Measurements from ENCODE around the gene KRT26. TPM values are rescaled to one million over a fixed set of nuclear protein-coding genes. Genes with fewer than 3 reads are reported as not detected.

KRT26 gene
- total and polyA plus RNA-seq, 10 of the 15 experiments (the other 5 are each of a cell fraction or from before 2014, with no cell fraction given), result not detected

DNA sequence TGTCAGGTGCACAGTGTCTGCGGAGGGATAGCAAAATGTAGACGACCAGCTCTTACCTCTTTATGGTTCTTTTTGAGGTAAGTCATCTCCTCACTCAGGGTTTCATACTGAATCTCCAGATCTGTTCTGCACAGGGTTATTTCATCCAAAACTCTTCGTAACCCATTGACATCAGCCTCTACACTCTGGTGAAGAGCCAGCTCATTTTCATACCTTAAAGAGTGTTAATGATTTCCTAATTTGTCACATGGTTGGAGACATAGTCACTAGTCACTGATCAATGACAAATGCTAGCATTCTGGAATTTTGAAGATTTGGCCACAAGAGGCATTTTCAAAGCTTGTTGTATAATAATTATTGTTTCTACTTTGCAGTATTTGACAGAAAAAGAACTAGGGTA lies 18.2 kb downstream of the KRT26 start (continued):
- TF ChIP-seq CBX5 (IDR thresholded peaks at IDR 0.05; ENCODE audit: low read depth), result no peak
- TF ChIP-seq HDGF (IDR thresholded peaks at IDR 0.05), result no peak
- TF ChIP-seq BHLHE40 (IDR thresholded peaks at IDR 0.05; ENCODE audit: borderline replicate concordance in 1 of 2, low read depth in 2 of 2, low read length in 1 of 2), result no peak
- TF ChIP-seq CHD1 (IDR thresholded peaks at IDR 0.05; ENCODE audit: low read depth, low read length), result no peak
- TF ChIP-seq, protein P1, sequence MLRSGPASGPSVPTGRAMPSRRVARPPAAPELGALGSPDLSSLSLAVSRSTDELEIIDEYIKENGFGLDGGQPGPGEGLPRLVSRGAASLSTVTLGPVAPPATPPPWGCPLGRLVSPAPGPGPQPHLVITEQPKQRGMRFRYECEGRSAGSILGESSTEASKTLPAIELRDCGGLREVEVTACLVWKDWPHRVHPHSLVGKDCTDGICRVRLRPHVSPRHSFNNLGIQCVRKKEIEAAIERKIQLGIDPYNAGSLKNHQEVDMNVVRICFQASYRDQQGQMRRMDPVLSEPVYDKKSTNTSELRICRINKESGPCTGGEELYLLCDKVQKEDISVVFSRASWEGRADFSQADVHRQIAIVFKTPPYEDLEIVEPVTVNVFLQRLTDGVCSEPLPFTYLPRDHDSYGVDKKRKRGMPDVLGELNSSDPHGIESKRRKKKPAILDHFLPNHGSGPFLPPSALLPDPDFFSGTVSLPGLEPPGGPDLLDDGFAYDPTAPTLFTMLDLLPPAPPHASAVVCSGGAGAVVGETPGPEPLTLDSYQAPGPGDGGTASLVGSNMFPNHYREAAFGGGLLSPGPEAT (IDR thresholded peaks at IDR 0.05; ENCODE audit: low read depth), result no peak
- TF ChIP-seq, protein P2, sequence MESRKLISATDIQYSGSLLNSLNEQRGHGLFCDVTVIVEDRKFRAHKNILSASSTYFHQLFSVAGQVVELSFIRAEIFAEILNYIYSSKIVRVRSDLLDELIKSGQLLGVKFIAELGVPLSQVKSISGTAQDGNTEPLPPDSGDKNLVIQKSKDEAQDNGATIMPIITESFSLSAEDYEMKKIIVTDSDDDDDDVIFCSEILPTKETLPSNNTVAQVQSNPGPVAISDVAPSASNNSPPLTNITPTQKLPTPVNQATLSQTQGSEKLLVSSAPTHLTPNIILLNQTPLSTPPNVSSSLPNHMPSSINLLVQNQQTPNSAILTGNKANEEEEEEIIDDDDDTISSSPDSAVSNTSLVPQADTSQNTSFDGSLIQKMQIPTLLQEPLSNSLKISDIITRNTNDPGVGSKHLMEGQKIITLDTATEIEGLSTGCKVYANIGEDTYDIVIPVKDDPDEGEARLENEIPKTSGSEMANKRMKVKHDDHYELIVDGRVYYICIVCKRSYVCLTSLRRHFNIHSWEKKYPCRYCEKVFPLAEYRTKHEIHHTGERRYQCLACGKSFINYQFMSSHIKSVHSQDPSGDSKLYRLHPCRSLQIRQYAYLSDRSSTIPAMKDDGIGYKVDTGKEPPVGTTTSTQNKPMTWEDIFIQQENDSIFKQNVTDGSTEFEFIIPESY (IDR thresholded peaks at IDR 0.05), result no peak
- TF ChIP-seq RAD21 (IDR thresholded peaks at IDR 0.05; ENCODE audit: insufficient read depth, low read depth, low read length), result no peak
- TF ChIP-seq BCL11A (IDR thresholded peaks at IDR 0.05; ENCODE audit: low read depth, low read length), result no peak
- no peak for TF ChIP-seq RAD51 (IDR thresholded peaks at IDR 0.05)
- no peak for TF ChIP-seq CBFB (IDR thresholded peaks at IDR 0.05; ENCODE audit: low read depth)

DNA sequence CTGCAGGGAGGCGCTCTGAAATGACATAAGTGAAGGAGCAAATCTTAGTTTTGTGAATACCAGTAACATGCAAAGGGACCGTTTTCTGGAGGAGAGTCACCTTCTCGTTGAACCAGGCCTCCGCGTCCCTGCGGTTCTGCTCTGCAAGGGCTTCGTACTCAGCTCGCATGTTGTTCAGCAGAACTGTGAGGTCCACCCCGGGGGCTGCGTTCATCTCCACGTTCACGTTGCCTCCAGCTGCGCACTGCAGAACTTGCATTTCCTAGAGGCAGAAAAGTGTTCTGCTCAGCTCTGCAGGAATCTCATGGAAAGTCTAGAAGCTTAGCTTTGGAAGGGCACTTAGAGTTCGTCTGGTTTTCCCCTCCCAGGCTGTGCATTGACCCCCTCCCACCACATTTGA lies 20.9 kb downstream of the KRT26 start:
- Histone ChIP-seq H4K20me1 (ENCODE audit: control insufficient read depth, insufficient read depth) (no peaks in the 10 kb centered on the region), H3K4me3 (no peak overlapping the region), H3K9ac (ENCODE audit: control insufficient read depth, insufficient read depth, low read length) (no peak overlapping the region), H3K27ac (ENCODE audit: control insufficient read depth, insufficient read depth) (no peak overlapping the region), H3K27me3 (replicated peaks in 1 of 2; ENCODE audit: control insufficient read depth in 2 of 2, insufficient read depth in 2 of 2, low read length in 1 of 2) (no peaks in the 10 kb centered on the region), H3K9me3 (replicated peaks; ENCODE audit: control insufficient read depth, insufficient read depth, low read length) (no peaks in the 10 kb centered on the region; the same call in 2 of the 3 replicates), H3K79me2 (ENCODE audit: control insufficient read depth, insufficient read depth, low read length) (no peaks in the 10 kb centered on the region), H3K4me1 (ENCODE audit: control insufficient read depth, insufficient read depth, low read length) (no peaks in the 10 kb centered on the region), H3K4me2 (ENCODE audit: control insufficient read depth, insufficient read depth) (no peak overlapping the region), H3K36me3 (ENCODE audit: control insufficient read depth in 2 of 2, insufficient read depth in 2 of 2, low read length in 1 of 2) (no peaks in the 10 kb centered on the region), H2AFZ (ENCODE audit: control insufficient read depth, low read depth, low read length) (no peak overlapping the region)
- BruUV-seq (replicated peaks), result no TSS peak
- CTCF ChIA-PET, result interaction anchor here (1.1 kb wide), 1 partner anchor 40 kb away, joined by 3 read pairs; no protein-coding TSS in a partner anchor
- intact Hi-C loops (cut with micrococcal nuclease; ENCODE audit: unreplicated experiment), result no loop called here
- ATAC-seq (no peak), DNase-seq (ENCODE audit: low read depth, low spot score) (no peak), FAIRE-seq (no peak)
- SMC1A ChIA-PET (ENCODE audit: uncharacterized antibody, unreplicated experiment), result interaction anchor here (1.2 kb wide), 1 partner anchor 10 kb away, joined by 3 read pairs; no protein-coding TSS in a partner anchor
- in situ Hi-C loops (cut with MboI), result no loop called here
- RAD21 ChIA-PET (ENCODE audit: unreplicated experiment), result no interaction called here
- POLR2A ChIA-PET, result interaction anchor here (0.7 kb wide), 1 partner anchor 15 kb away, joined by 3 read pairs; no protein-coding TSS in a partner anchor
- WGBS (ENCODE audit: insufficient coverage, insufficient replicate concordance, low lambda C conversion rate, missing lambda C conversion rate), result 54% methylated on average over 13 of the region's 14 CpGs
- TF ChIP-seq PML (IDR thresholded peaks at IDR 0.05; ENCODE audit: low read length) (no peak), EED (IDR thresholded peaks at IDR 0.05; ENCODE audit: low read depth) (no peak), KLF5 (IDR thresholded peaks at IDR 0.05; ENCODE audit: partially characterized antibody) (no peak), STAT3 (IDR thresholded peaks at IDR 0.05; ENCODE audit: low read depth, low read length) (no peak), ZNF384 (IDR thresholded peaks at IDR 0.05; ENCODE audit: borderline replicate concordance, low read depth, low read length) (no peak), YBX1 (IDR thresholded peaks at IDR 0.05) (no peak), POU2F2 (IDR thresholded peaks at IDR 0.05; ENCODE audit: borderline replicate concordance, low read depth, low read length) (no peak), ZNF274 (IDR thresholded peaks at IDR 0.05; ENCODE audit: insufficient read depth, insufficient read length) (no peak)
- TF ChIP-seq, protein P3, sequence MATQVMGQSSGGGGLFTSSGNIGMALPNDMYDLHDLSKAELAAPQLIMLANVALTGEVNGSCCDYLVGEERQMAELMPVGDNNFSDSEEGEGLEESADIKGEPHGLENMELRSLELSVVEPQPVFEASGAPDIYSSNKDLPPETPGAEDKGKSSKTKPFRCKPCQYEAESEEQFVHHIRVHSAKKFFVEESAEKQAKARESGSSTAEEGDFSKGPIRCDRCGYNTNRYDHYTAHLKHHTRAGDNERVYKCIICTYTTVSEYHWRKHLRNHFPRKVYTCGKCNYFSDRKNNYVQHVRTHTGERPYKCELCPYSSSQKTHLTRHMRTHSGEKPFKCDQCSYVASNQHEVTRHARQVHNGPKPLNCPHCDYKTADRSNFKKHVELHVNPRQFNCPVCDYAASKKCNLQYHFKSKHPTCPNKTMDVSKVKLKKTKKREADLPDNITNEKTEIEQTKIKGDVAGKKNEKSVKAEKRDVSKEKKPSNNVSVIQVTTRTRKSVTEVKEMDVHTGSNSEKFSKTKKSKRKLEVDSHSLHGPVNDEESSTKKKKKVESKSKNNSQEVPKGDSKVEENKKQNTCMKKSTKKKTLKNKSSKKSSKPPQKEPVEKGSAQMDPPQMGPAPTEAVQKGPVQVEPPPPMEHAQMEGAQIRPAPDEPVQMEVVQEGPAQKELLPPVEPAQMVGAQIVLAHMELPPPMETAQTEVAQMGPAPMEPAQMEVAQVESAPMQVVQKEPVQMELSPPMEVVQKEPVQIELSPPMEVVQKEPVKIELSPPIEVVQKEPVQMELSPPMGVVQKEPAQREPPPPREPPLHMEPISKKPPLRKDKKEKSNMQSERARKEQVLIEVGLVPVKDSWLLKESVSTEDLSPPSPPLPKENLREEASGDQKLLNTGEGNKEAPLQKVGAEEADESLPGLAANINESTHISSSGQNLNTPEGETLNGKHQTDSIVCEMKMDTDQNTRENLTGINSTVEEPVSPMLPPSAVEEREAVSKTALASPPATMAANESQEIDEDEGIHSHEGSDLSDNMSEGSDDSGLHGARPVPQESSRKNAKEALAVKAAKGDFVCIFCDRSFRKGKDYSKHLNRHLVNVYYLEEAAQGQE (IDR thresholded peaks at IDR 0.05; ENCODE audit: low read depth, low read length), result no peak

Measured in GM12878 (cell line).